Fibroblast of gingiva (primary cell): Measurements from ENCODE around the gene GALNT15.

ENCODE experiments used
- DNase-seq: peaks from one replicate; pipeline ENCODE4 v3.0.0-alpha.2; 2011; ENCODE audit warnings: low read depth

Gene GALNT15

DNA sequence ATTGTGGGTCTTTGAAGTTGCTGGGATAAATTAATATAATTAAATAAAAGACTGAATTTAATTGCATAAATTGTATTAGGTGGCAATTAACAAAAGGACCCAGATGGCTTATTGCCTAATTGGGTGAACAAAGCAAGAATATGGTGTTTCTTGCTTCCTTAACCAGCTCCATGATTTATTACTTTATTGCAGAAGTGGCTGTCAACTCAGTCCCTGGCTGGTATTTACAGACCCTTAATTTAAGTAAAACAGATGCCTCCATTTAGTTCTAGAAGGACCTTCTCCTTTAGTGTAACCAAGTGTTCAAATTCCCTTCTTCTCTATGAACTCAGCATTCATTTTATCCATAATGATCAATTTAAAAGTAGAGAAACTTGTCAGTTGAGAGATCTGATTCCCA lies 55.2 kb downstream of the GALNT15 start:
- no peak for DNase-seq

DNA sequence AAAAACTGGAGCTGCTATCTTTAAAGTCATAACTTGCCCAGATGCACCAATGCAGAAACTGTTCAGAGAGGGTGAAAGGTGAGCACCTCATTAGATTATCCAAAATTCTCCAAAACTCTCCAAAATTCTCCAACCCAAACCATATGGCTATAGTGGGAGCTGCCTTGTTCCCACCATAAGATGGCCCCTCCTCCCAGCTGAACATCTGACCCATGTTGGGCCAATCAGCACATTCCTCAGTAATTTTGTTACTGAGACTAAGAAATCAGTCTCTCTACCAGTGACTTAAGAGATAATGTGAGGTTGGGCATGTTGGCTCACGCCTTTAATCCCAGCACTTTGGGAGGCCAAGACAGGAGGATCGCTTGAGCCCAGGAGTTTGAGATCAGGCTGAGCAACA lies 57.5 kb downstream of the GALNT15 start:
- no peak for DNase-seq

DNA sequence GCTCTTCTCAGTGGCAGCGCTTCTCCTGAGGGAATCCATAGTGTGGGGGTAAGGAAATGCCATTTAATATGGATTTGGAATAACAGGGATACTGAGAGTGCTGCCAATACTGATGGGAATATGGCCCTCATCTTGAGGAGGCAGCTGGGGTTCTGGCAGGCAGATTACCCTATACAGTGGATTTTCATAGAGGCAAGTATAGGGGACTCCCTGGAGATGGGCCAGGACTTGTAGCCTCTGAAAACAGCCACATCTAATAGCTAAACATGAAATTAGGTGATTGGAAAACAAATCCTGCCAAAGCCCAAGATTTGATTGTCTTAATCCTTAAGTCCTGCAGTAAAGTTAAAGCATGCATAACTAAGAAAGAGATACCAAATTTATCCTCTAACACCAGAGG lies 59.3 kb downstream of the GALNT15 start:
- DNase-seq, result no peak

DNA sequence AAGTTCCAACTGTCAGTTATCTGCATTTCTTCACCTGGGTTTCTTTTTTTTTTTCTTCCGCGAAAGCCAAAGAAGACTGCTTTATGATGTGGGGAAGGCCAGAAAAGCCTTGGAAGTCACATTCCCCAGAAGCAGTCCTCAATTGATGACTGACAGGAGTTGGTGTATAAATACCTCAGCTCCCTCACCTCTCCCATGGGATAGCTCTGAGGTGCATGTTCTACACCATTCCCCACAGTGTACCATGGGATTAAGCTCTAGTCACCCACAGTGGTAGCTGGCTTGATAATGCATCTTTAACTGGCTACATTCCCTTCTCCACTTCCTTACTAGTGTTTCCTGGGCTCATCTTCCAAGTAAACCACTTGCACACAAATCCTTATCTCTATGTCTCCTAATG lies 59.8 kb downstream of the GALNT15 start:
- no peak for DNase-seq

DNA sequence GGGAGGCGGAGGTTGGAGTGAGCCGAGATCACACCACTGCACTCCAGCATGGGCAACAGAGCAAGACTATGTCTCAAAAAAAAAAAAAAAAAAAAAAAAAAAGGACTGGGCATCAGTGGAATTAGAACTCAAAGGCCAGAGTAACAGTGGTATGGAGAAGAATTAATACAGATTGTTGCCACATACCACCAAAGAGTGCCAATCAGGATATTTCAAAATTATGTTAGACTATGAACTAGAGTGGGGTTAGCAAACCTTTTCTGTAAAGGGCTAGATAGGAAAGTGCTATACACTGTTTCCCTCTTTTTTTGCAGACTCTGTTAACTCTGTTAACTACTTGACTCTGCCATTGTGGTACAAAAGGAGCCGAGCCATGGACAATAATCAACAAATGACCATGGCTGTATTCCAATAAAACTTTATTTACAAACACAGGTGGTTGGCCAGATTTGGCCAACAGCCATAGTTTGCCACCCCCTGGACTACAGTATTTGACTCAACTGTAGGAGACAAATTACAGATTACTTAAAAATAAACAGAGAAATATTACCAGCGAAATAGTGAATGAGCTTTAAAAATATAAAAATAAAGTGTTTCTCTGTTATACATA lies 61.7 kb downstream of the GALNT15 start:
- no peak for DNase-seq

DNA sequence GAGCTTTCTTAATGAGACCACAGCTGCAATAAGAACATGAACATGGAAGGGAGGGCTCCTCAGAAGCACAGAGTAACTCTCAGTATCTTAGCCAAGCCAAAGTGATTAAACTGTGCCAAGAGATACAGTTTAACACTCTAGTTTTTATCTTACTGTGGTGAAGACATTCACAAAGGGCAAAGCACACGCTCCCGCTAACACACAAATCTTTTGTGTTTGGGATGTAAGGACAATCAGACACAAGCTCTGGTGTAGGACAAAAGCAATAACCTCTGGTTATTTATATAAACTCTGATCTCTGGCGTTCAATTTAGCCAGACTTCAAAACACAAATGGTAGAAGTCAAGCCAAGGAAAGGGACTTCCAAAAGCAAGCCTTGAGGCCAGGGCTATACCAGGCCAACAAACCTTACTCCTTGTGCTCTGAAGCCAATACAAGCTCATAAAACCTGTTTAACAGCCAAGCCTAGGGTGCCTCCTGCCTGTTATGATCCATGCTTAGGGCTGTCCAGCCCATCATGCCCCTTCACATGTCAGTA lies 62.4 kb downstream of the GALNT15 start:
- DNase-seq, result no peak

DNA sequence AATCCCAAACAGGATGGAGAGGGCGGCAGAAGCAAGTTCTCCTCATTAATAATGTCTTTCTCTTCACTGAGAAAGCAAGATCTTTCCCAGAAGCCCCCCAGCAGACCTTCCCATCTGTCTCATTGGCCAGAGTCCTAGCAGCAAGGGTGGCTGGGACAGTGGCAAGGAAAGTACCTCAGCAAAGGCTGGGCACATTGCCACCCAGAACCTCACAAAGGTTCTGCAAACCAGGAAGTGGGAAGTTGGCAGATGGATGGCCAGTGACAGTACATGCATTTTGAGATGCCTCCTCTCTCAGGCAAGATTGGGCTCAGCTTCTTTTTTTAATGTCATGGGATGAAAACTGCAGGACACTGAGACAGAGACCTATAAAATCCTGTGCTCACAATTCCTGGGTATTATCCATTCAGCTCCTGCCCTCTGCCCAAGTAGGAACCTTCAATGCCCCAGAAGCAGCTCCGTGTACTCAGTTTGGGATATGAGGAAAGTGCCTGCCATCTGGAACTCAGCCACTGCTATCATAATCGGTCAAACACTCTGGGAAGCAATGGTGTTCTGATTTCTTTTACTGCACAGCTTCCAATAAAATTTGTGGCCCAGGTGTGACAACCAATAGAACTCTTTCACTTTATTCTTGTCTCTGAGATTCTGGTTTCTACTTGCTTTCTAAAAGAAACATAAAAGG lies 64.7 kb downstream of the GALNT15 start:
- peak; percentile 24 for DNase-seq

DNA sequence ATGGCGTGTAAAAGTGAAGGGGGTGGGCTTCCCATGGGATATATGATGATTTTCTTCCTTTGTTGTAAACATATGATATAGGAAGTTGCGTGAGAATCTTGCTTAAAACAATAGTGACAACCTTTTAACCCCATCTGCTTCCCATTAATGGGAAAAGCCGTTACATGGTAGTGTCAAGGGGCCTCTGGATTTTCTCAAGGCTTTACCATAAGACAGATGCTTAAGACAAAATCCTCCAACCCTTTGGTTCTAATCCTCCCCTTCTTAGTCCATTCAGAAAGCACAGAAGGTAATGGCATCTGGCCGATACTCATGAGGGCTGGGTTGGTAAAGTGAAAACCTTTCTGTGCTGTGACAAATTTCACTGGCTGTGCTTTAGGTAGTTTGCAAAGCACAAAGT lies 65.3 kb downstream of the GALNT15 start:
- DNase-seq, result peak; percentile 36

DNA sequence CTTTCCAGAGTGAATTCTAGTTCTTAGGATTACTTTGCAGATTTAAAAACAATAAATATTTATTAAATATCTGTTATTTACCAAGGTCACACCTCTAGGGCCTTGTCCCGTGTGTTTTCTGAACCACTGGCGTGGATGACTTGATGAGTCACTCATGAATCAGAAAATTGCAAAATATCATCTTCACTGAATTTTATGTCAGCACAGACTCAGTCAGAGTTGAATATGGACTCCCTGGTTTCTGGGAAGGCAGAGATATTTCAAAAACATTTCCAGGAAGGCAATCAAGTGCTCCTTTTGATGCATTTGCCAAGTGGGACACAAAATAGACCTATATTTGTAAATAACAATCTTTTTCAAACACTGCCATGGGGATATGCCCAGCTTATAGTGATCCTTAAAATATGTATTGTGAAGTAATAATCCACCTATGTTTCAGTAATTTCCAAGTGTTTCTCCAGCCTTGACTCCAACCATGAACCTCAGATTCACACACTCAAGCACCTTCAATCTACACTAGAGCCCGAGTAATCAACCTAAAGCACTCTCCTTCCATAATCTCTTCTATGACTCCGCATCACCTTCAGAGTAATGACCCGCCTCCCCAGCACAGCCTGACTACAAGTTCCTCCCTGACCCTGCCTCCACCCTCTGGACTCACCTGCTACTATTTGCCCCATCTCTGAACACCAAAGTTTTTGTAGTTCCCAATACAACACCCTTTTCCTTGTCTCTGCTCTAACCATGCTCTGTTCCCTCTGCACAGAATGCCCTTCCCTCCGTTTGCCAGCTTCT lies 65.9 kb downstream of the GALNT15 start:
- peak; percentile 87 for DNase-seq

DNA sequence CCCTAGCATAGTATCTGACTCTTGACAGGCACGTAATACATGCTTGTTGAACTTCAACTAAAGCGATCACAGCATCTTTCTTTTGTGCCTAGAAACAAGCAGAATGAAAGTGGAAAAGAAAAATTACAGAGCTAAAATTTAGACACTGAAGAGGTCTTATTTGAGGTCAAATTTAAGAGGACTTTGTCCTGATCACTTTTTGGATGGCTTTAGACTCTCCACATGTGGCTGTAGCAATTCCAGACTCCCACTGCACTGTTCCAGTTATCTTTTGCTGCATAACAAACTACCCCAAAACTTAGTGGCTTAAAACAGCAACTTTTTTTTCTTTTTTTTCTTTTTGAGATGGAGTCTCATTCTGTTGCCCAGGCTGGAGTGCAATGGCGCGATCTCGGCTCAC lies 66.7 kb downstream of the GALNT15 start:
- DNase-seq, result no peak

DNA sequence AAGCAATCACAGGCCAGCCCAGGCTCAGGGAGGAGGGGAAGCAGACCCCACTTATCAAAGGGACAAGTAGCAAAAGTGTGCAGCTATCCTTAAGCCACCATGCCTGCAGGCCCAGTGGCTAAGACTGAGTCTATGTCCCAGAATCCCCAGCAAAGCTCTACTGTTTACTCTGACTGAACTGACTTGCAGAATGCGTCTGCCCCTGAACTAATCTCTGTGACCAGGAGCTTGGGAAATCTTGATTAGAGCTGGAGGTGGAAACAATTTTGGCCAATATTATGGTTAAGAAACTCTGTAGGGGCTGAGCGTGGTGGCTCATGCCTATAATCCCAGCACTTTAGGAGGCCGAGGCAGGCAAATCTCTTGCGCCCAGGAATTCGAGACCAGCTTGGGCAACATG lies 67.7 kb downstream of the GALNT15 start:
- DNase-seq, result no peak

DNA sequence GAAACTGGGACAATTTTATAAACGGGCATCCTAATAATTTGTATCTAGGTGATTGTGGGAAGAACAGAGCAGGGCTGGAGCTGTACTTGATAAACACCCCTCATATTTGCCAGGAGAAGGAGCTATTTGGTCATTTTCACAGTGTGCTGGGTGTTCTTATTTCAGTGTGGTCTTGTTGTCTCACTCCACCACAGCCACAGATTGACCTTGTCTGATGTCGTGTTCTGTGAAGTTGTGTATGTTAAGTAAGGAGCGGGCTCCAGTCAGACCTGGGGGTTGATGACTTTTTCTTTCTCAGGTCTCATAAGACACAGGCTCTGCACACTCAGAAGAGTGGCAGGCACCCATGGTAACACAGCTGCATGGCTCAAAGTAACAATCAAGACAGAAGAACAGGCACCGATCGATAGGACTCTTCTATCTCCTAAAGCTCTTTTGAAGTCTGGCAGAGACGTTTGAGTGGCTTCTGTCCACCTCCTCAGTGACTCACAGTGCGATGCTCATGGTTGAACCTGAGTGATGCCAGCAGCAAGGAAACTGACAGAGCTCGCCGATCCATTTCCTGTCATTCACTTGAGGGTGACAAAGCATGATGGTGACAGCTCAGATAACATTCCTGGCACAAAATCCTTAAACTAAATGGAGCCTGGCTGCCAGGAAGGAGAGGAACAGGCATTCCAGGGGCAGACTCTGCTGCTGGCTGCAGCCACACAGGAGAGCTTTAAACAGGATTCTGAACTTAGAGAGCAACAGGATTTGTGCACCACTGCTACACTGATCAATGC lies 69.4 kb downstream of the GALNT15 start:
- DNase-seq, result no peak

DNA sequence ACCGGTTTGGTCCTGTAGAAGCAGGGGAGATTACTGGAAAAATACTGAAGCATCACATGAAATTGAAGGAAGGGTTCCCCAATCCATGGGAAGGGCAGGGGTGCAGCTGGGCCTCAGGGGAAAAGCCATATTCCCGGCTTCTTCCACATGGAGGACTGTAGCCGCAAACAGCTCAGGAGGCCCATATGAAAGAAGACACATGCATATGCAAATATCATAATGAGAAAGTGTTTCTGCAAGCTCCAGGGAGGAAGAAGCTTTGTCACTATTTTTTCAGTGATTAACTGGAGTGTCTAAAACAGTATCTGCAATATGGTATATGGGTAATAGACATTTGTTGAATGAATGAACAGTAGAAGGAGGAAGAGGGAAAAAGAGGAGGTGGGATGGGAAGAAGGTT lies 71.1 kb downstream of the GALNT15 start:
- DNase-seq, result no peak

DNA sequence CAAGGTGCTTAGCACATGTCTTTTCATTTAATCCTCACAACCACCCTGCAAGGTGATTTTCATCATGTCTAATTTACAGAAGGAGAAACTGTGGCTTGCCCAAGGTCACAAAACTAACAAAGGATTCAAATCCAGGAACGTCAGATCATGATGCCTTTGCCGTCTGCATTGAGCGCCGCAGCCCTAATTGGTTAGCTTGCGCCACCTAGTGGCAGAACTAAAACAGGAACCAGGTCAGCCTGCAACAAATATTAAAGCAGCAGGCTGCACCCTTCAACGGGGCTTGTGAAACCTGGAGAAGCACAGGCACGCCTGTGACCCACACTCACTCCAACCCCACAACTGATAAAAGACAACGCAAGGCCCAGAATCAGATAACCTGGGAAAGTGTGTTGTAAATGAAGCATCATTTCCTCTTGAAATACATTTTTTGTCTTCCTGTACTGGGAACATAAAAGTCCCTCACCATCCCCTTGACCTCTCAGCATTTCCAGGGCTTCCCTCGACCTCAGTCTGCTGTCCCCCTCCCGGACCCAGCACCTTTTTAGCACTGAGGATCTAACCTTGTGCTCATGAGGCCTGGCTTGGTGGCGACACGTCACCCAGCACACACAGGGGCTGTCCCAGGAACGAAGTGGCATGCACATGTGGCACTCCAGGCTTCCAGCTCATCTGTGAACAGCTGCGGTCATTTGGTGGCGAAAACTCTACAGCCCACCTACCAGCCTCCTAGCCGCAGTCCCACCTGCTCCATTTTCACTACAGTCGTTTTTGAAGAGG lies 73.0 kb downstream of the GALNT15 start:
- peak; percentile 72 for DNase-seq

DNA sequence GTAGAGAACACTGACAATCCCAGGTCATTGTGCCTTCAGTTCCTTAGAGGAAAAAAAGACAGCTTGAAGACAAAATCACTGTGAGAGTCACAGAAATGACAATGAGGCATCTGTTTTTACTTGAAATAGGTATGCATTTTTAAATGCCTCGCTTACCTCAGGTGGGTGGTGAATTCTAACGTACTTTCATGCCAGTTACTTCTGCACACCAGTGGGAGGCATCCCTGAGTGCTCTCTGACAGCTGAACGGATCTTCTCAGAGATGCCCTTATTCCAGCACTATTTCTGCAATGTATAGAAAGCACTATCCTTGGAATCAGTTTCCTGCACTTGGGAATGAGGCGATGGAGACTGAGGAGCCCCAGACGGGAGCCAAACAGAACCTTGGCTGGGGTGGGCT lies 74.1 kb downstream of the GALNT15 start:
- DNase-seq, result no peak

DNA sequence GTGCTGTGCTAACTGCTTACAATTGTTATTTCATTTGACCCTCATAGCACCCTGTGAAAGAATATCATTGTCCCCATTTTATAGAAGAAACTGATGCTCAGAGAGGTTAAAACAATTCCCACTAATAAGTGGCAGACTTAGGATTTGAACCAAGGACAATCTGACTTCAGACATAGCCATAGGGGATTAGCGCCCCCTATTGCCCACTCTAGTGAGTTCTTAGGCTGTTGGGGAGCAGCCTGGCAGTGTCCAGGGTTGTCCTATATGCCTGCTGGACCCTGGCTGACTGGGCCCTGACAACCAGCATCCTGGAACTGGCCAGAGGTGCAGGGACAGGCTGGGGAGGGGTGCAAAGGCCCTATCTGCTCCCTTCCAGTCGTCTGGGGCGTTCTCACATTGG lies 74.9 kb downstream of the GALNT15 start:
- no peak for DNase-seq

DNA sequence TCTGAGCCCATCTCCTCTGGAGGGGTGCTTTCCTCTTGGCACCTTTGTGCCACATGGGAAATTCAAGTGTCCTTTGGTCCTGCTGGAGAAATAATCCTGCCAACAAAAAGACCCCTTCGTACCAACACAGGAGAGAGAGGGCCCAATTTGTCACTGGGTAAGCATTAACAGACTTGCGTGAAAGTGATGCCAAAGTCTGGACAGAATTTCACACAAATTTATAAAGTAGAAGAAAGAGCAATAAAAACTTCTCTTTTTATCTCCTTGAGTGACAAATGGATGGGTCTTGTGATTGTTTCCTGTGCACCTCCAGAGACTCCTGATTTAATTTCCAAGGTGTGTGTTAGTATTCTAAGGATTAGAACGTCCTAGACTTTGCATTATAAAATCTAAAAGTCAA lies 75.4 kb downstream of the GALNT15 start:
- DNase-seq, result no peak

DNA sequence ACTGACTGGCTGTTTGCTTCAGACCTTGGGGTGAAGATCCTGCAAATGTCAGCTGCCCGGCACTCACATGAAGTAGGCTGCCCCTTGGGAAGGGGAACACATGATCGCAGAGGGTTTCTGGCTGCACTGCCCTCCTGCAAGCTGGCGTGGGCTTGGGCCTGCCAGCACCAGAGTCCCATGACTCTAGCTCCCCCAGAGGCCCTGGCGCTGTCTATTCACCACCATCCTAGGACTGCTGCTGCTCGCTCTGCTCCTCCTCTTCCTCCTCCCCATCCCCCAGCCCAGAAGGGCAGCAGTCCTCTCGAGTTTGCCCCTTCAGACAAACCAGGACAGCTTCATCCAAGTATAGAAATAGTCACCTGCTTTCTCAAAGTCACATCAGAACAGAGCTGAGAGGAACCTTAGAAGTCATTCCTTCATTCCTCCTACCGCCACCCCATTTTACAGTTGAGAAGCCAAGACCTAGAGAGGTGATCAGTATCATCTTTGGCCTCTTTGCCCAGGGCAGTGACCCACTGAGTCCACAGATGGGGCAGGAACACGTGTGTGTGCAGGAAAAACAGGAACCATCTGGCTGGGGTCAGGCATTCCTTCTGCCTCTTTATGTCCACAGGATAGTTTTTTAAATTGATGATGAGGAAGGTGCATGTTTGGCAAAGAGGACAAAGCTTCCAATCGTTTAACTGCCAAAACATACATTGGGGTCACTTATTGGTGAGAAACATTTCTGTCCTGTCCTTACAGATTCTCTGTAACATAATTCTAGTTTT lies 77.0 kb downstream of the GALNT15 start:
- no peak for DNase-seq

DNA sequence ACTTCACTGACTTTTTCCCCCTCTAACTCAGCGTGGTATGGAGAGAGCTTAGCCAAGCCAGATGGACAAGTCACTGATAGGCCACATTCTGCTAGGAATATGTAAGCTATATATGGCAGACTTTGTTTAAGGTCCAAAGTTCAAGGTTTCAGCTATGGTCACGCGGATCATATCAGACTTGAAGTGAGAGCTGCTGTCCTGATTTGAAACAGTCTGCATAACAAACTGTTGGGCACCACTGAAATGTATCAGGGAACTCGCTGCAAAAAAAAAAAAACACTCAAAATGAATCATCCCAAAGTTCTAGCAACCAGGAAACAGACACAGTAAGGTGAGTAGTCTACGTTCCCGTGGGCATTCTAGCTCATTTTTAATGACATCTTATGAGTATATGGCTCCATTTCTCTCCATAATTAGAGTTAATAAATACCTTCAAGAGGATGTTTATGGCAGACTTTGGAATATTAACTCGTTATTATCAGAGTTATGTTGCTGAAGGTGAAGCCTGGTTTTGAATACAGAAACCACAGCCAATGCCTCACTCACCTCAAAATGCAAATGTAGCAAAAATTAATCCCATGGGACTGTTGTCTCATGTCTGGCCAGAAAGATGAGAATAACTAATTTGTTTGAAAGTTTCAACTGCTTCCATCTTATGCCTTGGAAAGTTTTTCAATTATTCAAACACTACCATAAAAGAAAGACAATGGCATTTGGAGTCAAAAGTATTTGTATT lies 77.9 kb downstream of the GALNT15 start:
- no peak for DNase-seq

DNA sequence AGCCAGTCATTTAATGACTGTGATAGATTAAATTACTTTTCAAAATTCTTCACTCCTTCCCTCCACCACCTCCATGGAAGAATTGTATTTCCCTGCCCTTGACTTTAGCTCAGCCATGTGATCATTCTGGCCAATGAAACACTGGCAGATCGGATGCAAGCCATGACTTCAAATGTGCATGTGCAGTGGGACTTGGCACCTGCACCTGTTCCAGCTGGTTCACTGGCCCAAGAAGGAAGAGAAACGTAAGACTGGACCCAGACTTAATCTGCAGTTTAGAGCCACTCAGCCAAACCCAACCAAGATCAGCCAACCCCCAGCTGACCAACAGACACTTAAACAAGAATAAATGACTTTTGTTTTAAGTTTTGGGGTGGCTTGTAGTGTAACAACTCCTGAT lies 78.5 kb downstream of the GALNT15 start:
- DNase-seq, result no peak
